ENCODE data around the gene GHITM.

GHITM gene

GRCh38 chr10:84201682-84202081, 62.4 kb downstream of the GHITM start:
- FAIRE-seq = no peak

GRCh38 chr10:84202349-84202748, 63.0 kb downstream of the GHITM start:
- FAIRE-seq = no peak

Measured in endometrium (tissue), 2 donors.